IPS-NIHi7 (cell line): ENCODE data around the gene PIK3CB.

Source experiments
- DNase-seq: peaks from one replicate; pipeline ENCODE4 v3.0.0; 2012; ENCODE audit warnings: mixed read lengths; ENCODE audit errors: extremely low spot score

Gene PIK3CB

GRCh38 chr3:138834596-138835396 lies at the start of gene PIK3CB:
TSS of gene PIK3CB (minus strand) at chr3:138834928. CDS start at chr3:138759343, 75,585 bp downstream.
- peak; percentile 93 for DNase-seq

DNA sequence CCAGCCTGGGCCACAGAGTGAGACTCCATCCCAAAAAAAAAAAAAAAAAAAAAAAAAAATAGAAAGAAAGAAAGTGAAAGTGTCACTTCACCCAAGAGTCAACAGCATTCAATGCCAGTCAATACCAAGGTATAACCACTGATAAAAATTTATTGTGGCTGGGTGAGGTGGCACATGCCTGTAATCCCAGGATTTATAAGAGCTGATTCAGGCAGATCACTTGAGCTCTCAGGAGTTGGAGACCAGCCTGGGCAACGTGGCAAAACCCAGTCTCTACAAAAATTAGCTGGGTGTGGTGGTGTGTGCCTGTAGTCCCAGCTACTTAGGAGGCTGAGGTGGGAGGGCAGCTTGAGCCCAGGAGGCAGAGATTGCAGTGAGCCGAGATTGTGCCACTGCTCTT lies 46.5 kb upstream of the PIK3CB start:
- no peak for DNase-seq

- peak; percentile 63 for DNase-seq
These were observed 45.0 kb upstream of the PIK3CB start for GRCh38 chr3:138879541-138880380.

GRCh38 chr3:138877226-138877625 lies 42.5 kb upstream of the PIK3CB start:
- no peak for DNase-seq

DNA sequence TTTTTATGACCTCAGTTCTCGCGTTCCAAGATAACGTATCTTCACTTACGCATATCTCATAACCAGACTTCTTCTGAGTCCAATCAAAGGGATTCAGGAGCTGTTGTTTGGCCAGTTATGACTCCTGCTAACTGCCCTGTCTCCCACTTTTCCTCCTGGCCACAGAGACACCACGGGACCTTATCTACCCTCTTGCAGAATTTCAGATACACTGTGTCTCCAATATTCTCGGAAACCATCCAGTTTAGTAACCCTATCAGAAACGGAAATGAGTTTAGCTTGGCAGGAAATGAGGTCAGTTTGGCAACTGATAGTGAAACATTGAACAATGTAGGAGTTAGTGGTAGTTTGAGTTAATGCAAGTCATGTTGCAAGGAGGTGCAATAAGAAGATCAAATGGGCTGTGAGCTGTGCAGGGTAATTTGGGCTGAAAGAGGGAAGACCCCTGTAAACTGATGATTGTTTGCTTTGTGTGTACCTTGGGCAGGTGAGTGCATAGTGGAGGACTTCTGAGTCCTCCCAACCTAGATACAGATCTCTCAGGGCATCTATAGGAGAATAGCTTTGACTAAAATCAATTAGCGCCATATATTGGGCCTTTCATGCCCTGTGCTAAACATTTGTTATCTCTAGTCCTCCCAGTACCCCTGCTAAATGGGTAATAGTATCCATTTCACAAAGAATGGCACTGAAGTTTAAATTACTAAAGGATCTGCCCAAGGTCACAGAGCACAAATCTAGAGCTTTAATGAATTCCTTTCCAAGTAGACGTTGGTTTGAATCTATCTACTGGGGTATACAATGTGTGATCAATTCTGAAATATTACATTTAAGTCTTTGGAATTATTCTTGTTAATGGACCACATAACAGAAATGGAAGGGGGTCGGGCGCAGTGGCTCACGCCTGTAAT lies 41.3 kb upstream of the PIK3CB start:
- DNase-seq: no peak

DNA sequence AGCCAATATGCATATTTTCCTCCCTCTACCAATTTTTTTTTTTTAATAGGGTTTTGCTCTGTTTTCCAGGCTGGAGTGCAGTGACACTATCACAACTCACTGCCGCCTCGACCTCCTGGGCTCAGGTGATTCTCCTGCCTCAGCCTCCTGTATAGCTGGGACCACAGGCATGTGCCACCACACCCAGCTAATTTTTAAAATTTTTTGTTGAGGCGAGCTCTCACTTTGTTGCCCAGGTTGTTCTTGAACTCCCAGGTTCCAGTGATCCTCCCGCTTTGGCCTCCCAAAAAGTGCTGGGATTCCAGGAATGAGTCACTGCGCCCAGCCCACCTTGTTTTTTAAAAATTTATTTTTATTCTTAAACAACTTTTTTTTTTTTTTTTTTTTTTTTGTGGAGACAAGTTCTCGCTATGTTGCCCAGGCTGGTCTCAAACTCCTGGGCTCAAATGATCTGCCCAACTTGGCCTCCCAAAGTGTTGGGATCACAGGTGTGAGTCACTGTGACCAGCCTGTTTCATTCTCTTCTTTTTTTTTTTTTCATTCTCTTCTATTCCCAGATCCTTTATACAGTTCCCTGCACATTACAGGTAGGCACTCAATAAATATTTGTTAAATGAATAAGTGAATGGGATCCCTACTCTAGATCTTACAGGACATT lies 40.5 kb upstream of the PIK3CB start:
- DNase-seq: no peak

- DNase-seq: no peak
These were observed 38.9 kb upstream of the PIK3CB start for GRCh38 chr3:138873471-138874278.

GRCh38 chr3:138872632-138873031 lies 37.9 kb upstream of the PIK3CB start:
- DNase-seq: no peak

GRCh38 chr3:138867996-138868395 lies 33.3 kb upstream of the PIK3CB start:
- DNase-seq: no peak

DNA sequence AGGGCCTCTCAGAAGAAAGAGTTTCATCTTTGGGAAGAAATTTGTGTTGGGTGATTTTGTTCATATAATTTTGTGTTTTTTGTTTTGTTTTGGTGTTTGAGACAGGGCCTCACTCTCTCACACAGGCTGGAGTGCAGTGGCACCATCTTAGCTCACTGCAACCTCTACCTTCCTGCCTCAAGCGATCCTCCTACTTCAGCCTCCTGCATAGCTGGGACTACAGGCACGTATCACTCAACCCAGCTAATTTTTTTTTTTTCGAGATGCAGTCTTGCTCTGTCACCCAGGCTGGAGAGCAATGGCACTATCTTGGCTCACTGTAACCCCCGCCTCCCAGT lies 29.0 kb upstream of the PIK3CB start:
- no peak for DNase-seq

GRCh38 chr3:138862924-138863775 lies 28.4 kb upstream of the PIK3CB start:
- peak; percentile 70 for DNase-seq

GRCh38 chr3:138862531-138862923 lies 27.8 kb upstream of the PIK3CB start:
- DNase-seq: peak; percentile 41

DNA sequence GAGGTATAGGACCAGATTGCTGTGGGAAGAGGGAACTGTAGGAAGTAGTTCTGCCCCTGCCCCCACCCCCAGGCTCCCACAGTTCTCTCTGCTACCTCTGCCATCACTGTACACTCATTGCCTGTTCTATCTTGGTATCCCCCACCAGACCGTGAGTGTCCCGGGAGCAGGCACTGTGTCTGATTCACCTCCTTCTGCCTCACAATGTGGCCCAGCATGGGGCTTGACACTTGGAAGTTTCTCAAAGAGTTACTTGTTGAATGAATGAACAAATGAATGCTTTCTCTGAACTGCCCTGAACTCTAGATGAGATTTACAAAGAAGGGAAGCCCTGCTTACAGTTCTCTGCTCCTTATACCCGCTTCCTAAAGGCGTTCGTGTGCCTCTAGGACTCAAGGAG lies 27.1 kb upstream of the PIK3CB start:
- peak; percentile 52 for DNase-seq

DNA sequence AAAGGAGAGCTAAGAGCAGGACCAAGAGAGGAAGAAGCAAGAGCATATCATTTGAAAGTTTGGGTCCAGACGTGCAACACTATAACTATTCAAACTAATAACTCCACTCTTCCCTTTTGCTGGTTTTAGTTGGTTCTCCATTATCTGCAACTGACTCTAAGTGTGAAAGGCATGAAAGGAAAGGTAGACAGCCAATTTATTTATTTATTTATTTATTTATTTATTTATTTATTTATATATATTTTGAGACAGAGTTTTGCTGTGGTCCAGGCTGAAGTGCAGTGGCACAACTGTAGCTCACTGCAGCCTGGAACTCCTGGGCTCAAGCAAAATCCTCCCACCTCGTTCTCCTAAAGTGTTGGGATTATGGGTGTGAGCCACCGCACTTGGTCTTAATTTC lies 22.1 kb upstream of the PIK3CB start:
- DNase-seq: no peak

DNA sequence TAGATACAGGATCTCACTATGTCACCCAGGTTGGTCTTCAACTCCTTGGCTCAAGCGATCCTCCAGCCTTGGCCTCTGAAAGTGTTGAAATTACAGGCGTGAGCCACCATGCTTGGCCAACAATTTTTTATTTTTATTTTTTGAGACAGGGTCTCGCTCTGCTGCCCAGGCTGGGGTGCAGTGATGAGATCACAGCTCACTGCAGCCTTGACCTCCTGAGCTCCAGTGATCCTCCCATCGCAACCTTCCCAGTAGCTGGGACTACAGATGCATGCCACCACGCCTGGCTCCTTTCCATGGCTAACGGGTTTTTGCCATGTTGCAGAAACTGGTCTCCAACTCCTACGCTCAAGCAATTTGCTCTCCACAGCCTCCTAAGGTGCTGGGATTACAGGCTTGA lies 20.2 kb upstream of the PIK3CB start:
- DNase-seq: no peak

- no peak for DNase-seq
These were observed 19.5 kb upstream of the PIK3CB start for GRCh38 chr3:138854204-138854603.

GRCh38 chr3:138850151-138850550 lies 15.4 kb upstream of the PIK3CB start:
- DNase-seq: no peak

DNA sequence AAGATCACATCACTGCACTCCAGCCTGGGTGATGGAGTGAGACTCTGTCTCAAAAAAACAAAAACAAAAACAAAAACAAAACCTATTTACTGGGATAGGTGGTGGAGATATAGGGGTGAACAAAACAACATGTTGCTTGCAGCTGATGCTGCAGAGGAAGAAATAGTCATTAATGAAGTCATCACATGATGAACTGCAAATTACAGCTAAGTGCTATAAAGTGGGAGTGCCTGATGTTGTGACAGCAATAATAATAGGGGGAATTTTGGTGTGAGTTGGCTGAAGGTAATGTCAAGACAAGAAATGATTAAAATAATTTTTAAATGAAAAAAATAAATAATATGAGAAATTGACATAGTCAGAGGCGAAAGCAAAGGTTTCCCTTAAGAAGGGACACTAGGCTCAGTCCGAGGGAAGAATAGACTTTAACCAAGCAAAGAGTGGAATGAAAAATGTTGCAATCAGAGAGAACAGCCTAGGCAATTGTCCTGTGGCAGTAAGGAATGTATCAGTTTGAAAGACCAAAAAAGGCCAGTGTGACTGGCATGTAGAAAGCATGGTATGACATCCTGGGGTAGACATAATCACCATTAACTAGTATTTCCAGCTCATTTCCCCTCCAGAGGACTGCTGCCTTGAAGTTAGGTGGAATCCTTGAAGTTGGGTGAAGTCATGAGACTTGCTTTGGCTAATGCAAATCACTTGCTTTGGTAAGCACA lies 14.7 kb upstream of the PIK3CB start:
- DNase-seq: no peak

- no peak for DNase-seq
These were observed 14.0 kb upstream of the PIK3CB start for GRCh38 chr3:138848696-138849095.
